CD4-positive, alpha-beta T cell (primary cell): Measurements from ENCODE around the gene TICRR. TPM values are rescaled to one million over a fixed set of nuclear protein-coding genes. Genes with fewer than 3 reads are reported as not detected.

Experiments
- ATAC-seq: fragments of 200-7000 bp; cut with Tn5 transposase; one replicate; pipeline ENCODE4 v1.10.0; 2022; ENCODE audit warnings: mild to moderate bottlenecking; ENCODE audit not compliant: poor library complexity
- CTCF ChIA-PET: fragments of 350-600 bp; sonication (Branson Sonifier 250); formaldehyde crosslinking; loops from one replicate; lab custom pipeline; 2021; ENCODE audit warnings: antibody characterized with exemption, inconsistent platforms; lab: Charles Lee
- POLR2A ChIA-PET: fragments of 350-600 bp; sonication (Branson Sonifier 250); formaldehyde crosslinking; loops from one replicate; lab custom pipeline; 2021; ENCODE audit warnings: antibody characterized with exemption, inconsistent platforms; lab: Charles Lee
- DNase-seq, 14 experiments: peaks; one replicate each; pipeline ENCODE4 v3.0.0-alpha.2; 2013 to 2020; ENCODE audit warnings: mixed read lengths in 2 of 14
- H3K27ac ChIP-seq, 2 donors: one replicate each; pipeline versions ENCODE4 v1.5.1 to v1.7.0; 2013; ENCODE audit warnings: low read length in 2 of 2, low read depth in 1 of 2, mild to moderate bottlenecking in 1 of 2
- H3K27me3 ChIP-seq, 2 experiments: 1 replicate in 1 of 2; 2 replicates in 1 of 2; pipeline versions ENCODE4 v1.6.1 to v1.7.0; 2013; ENCODE audit warnings: low read length in 2 of 2, control low read depth in 1 of 2, mild to moderate bottlenecking in 1 of 2, moderate library complexity in 1 of 2; ENCODE audit not compliant: insufficient read depth in 2 of 2, control insufficient read depth in 1 of 2
- H3K36me3 ChIP-seq: one replicate; pipeline ENCODE4 v1.6.1; 2013; ENCODE audit warnings: low read length, control low read depth; ENCODE audit not compliant: insufficient read depth
- H3K4me1 ChIP-seq: one replicate; pipeline ENCODE4 v1.6.1; 2013; ENCODE audit warnings: low read length, control low read depth; ENCODE audit not compliant: insufficient read depth
- H3K4me3 ChIP-seq: one replicate; pipeline ENCODE4 v1.5.1; 2013; ENCODE audit warnings: mild to moderate bottlenecking, low read length, moderate library complexity
- H3K9me3 ChIP-seq, 2 experiments: 1 replicate in 1 of 2; 2 replicates in 1 of 2; pipeline versions ENCODE4 v1.6.1 to v1.7.0; 2013; ENCODE audit warnings: low read length in 2 of 2, mild to moderate bottlenecking in 2 of 2, control low read depth in 1 of 2, moderate library complexity in 1 of 2; ENCODE audit not compliant: control insufficient read depth in 1 of 2, insufficient read depth in 1 of 2
- H3K27ac Mint-ChIP-seq: one replicate; pipeline ENCODE4 v1.8.0; 2020; ENCODE audit warnings: mixed read lengths
- H3K27me3 Mint-ChIP-seq: one replicate; pipeline ENCODE4 v1.8.0; 2021; ENCODE audit warnings: mixed read lengths
- H3K36me3 Mint-ChIP-seq: one replicate; pipeline ENCODE4 v1.8.0; 2021; ENCODE audit warnings: low read depth, mixed read lengths
- H3K4me1 Mint-ChIP-seq: one replicate; pipeline ENCODE4 v1.8.0; 2021; ENCODE audit warnings: low read depth, mixed read lengths
- H3K4me3 Mint-ChIP-seq: one replicate; pipeline ENCODE4 v1.8.0; 2020; ENCODE audit warnings: mild to moderate bottlenecking, mixed read lengths
- H3K9me3 Mint-ChIP-seq: one replicate; pipeline ENCODE4 v1.8.0; 2020; ENCODE audit warnings: mixed read lengths
- intact Hi-C, 2 experiments: fragments of 100-400 bp; cut with DNase I in 1 of 2; cut with micrococcal nuclease in 1 of 2; formaldehyde crosslinking; loops; one replicate each; pipeline versions ENCODE4 v1.15.1 to v1.9.0; 2023 to 2025; cut with DNase I, micrococcal nuclease
- total RNA-seq, 174 experiments: library from RNA in 2 of 174; stranded (reverse) in 2 of 174; gene quantifications; one replicate each; pipeline ENCODE4 v1.2.3 and lab custom pipeline; 2021 to 2026
- TF ChIP-seq, protein P1 (sequence below): fragments of 200-600 bp; IDR thresholded peaks from one replicate; pipeline ENCODE4 v1.8.0; 2022; ENCODE audit warnings: antibody characterized with exemption, mild to moderate bottlenecking

Gene TICRR
- total RNA-seq, 2 experiments from 2014 or later = 0.05 to 0.06 TPM

DNA sequence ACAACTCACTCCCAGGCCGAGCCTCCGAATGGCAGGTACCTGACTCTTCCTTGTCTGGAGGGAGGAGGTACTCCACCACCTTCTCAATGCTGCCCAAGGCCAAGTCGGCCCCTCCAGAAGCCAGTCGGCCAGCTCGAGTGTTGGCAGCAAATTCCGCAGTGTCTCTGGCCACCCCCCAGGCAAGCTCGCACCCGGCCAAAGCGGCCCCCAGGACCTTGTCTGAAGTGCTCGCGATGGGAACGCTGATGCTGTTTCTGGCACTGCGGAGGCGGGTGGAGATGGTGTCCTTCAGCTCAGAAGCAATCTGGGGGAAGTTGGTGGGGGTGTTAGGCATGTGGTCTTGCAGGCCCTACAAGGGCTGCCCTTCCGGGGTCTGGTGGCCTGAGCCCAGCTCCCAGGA, 94.7 kb downstream of the TICRR start:
- Histone ChIP-seq H3K27me3 (peaks cover 13 to 16% of the 10 kb centered on the region in 2 experiments), H3K4me3 (no peak overlapping the region), H3K4me1 (peaks cover 3% of the 10 kb centered on the region), H3K36me3 (no peaks in the 10 kb centered on the region), H3K27ac (no peak overlapping the region), H3K9me3 (peaks cover 0 to 11% of the 10 kb centered on the region in 2 experiments)
- no peaks in the 10 kb centered on the region for H3K36me3 Mint-ChIP-seq
- ATAC-seq (no peak), DNase-seq (no peak)
- POLR2A ChIA-PET = no interaction called here
- H3K9me3 Mint-ChIP-seq = no peaks in the 10 kb centered on the region
- no peak overlapping the region for H3K4me3 Mint-ChIP-seq
- CTCF ChIA-PET = no interaction called here
- H3K4me1 Mint-ChIP-seq = peaks cover under 1% of the 10 kb centered on the region
- TF ChIP-seq, protein P1, sequence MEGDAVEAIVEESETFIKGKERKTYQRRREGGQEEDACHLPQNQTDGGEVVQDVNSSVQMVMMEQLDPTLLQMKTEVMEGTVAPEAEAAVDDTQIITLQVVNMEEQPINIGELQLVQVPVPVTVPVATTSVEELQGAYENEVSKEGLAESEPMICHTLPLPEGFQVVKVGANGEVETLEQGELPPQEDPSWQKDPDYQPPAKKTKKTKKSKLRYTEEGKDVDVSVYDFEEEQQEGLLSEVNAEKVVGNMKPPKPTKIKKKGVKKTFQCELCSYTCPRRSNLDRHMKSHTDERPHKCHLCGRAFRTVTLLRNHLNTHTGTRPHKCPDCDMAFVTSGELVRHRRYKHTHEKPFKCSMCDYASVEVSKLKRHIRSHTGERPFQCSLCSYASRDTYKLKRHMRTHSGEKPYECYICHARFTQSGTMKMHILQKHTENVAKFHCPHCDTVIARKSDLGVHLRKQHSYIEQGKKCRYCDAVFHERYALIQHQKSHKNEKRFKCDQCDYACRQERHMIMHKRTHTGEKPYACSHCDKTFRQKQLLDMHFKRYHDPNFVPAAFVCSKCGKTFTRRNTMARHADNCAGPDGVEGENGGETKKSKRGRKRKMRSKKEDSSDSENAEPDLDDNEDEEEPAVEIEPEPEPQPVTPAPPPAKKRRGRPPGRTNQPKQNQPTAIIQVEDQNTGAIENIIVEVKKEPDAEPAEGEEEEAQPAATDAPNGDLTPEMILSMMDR = no peak
- intact Hi-C loops = no loop called here
- no peak overlapping the region for H3K27ac Mint-ChIP-seq
- H3K27me3 Mint-ChIP-seq = peaks cover 15% of the 10 kb centered on the region

DNA sequence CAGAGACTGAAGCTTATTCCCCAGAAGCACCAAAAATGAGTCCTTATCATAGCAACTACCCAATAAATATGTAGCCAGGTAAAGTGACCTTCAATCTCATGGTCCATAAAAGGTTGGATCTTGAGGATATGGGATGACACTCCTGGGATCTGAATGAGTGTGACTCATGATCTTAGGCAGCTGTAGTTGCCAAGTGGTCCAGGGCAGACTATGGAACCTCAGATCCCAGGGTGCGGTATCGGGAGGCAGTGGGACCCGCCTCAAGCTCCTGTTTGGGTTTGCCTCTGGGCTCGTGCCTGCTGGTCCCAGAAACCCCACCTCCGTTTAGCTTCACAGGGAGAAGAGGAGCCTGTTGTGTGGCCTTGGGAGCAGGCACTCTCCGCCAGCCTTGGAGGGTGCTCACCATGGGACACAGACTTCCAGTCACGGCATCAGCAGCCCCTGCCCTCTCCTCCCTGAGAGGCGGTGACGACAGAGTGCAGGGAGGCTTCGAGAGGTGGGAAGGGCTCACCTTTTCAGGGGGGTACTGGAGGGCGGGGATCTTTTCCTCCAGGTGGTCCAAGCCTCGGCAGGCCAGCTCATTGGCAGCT, 95.8 kb downstream of the TICRR start:
- H3K27ac ChIP-seq = no peak overlapping the region
- ATAC-seq = no peak
- intact Hi-C loops = no loop called here
- peaks cover 8 to 13% of the 10 kb centered on the region in 2 experiments for H3K27me3 ChIP-seq
- peaks cover 0 to 8% of the 10 kb centered on the region in 2 experiments for H3K9me3 ChIP-seq
- Mint-ChIP-seq H3K27ac (no peak overlapping the region), H3K4me1 (no peaks in the 10 kb centered on the region), H3K36me3 (no peaks in the 10 kb centered on the region), H3K9me3 (no peaks in the 10 kb centered on the region), H3K4me3 (no peak overlapping the region), H3K27me3 (peaks cover 13% of the 10 kb centered on the region)
- CTCF ChIA-PET = no interaction called here
- H3K36me3 ChIP-seq = no peaks in the 10 kb centered on the region
- no peaks in the 10 kb centered on the region for H3K4me1 ChIP-seq
- POLR2A ChIA-PET = no interaction called here
- DNase-seq = no peak
- H3K4me3 ChIP-seq = no peak overlapping the region
- TF ChIP-seq, protein P1 = no peak

DNA sequence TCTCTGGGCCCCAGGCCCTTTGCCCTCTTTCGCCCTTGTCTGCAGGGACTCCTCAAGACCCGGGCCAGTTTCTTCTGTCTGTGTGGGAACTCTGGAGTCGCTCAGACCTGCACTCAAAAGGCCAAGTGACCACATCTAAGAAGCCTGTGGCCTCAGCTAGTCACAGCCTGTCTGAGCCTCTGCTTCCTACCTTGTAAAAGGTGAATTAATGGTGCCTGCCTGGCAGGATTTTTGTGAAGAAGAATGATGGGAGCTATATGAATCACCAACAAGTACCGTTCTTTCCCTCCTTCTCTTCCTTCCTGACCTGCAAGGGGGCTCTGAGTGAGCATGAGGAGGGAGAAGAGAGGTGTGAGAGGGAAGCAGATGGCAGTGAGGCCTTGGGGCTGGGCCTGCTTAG, 96.4 kb downstream of the TICRR start:
- H3K4me1 Mint-ChIP-seq = no peaks in the 10 kb centered on the region
- H3K4me3 ChIP-seq = no peak overlapping the region
- no peak overlapping the region for H3K27ac Mint-ChIP-seq
- H3K36me3 Mint-ChIP-seq = no peaks in the 10 kb centered on the region
- H3K4me3 Mint-ChIP-seq = no peak overlapping the region
- TF ChIP-seq, protein P1 = no peak
- CTCF ChIA-PET = no interaction called here
- H3K4me1 ChIP-seq = no peaks in the 10 kb centered on the region
- ATAC-seq (no peak), DNase-seq (no peak)
- peaks cover 0 to 8% of the 10 kb centered on the region in 2 experiments for H3K9me3 ChIP-seq
- peaks cover 2 to 7% of the 10 kb centered on the region in 2 experiments for H3K27me3 ChIP-seq
- no peak overlapping the region for H3K27ac ChIP-seq
- no peaks in the 10 kb centered on the region for H3K36me3 ChIP-seq
- intact Hi-C loops = no loop called here
- no peaks in the 10 kb centered on the region for H3K9me3 Mint-ChIP-seq
- POLR2A ChIA-PET = no interaction called here
- H3K27me3 Mint-ChIP-seq = peaks cover 13% of the 10 kb centered on the region
